SK-N-SH treated with all-trans-retinoic acid at 6 μM for 48 hours (cell line): ENCODE results near the gene HTR6.

ENCODE experiments used
- ATAC-seq: fragments of 200-7000 bp; cut with Tn5 transposase; 3 replicates; pipeline ENCODE4 v1.9.1; 2020; ENCODE audit warnings: mild to moderate bottlenecking, moderate library complexity
- ARNTL ChIP-seq: fragments of 450-650 bp; formaldehyde crosslinking; IDR thresholded peaks from 2 replicates; pipeline ENCODE4 v1.5.0; 2020; ENCODE audit warnings: low read depth, mild to moderate bottlenecking, moderate library complexity, borderline replicate concordance
- CSDC2 ChIP-seq: fragments of 250-450 bp; sonication (Bioruptor Pico); IDR thresholded peaks from 2 replicates; pipeline ENCODE4 v1.5.0; 2020; ENCODE audit warnings: mild to moderate bottlenecking, moderate library complexity
- ESRRG ChIP-seq: fragments of 250-450 bp; sonication (Bioruptor Pico); IDR thresholded peaks from 2 replicates; pipeline ENCODE4 v1.6.1; 2021; ENCODE audit warnings: mild to moderate bottlenecking
- GLIS3 ChIP-seq: fragments of 250-450 bp; sonication (Bioruptor Pico); IDR thresholded peaks from 2 replicates; pipeline ENCODE4 v1.5.0; 2020; ENCODE audit warnings: mild to moderate bottlenecking, moderate library complexity
- ISL1 ChIP-seq: fragments of 250-450 bp; sonication (Bioruptor Pico); IDR thresholded peaks from 2 replicates; pipeline ENCODE4 v2.1.2; 2022; ENCODE audit warnings: mild to moderate bottlenecking, moderate library complexity
- OSR1 ChIP-seq: fragments of 250-450 bp; sonication (Bioruptor Pico); IDR thresholded peaks from 2 replicates; pipeline ENCODE4 v1.8.0; 2022; ENCODE audit warnings: moderate library complexity, mild to moderate bottlenecking, inconsistent platforms
- PATZ1 ChIP-seq: fragments of 250-450 bp; sonication (Bioruptor Pico); IDR thresholded peaks from 2 replicates; pipeline ENCODE4 v1.8.0; 2020; ENCODE audit warnings: mild to moderate bottlenecking, moderate library complexity, borderline replicate concordance
- POU6F1 ChIP-seq: fragments of 250-450 bp; sonication (Bioruptor Pico); IDR thresholded peaks from 2 replicates; pipeline ENCODE4 v1.8.0; 2021; ENCODE audit warnings: low read depth, mild to moderate bottlenecking, moderate library complexity, borderline replicate concordance
- PPARA ChIP-seq: fragments of 250-450 bp; sonication (Bioruptor Pico); IDR thresholded peaks from 2 replicates; pipeline ENCODE4 v1.5.0; 2020; ENCODE audit warnings: mild to moderate bottlenecking, borderline replicate concordance
- RARB ChIP-seq: fragments of 250-450 bp; sonication (Bioruptor Pico); IDR thresholded peaks from 2 replicates; pipeline ENCODE4 v1.8.0; 2021; ENCODE audit warnings: mild to moderate bottlenecking, moderate library complexity
- SNAI2 ChIP-seq: fragments of 250-450 bp; sonication (Bioruptor Pico); IDR thresholded peaks from 2 replicates; pipeline ENCODE4 v1.5.0; 2020; ENCODE audit warnings: mild to moderate bottlenecking, moderate library complexity
- TCF4 ChIP-seq: fragments of 250-450 bp; sonication (Bioruptor Pico); IDR thresholded peaks from 2 replicates; pipeline ENCODE4 v1.8.0; 2021; ENCODE audit warnings: mild to moderate bottlenecking, moderate library complexity, borderline replicate concordance
- TOX ChIP-seq: fragments of 250-450 bp; sonication (Bioruptor Pico); IDR thresholded peaks from 2 replicates; pipeline ENCODE4 v1.8.0; 2021; ENCODE audit warnings: mild to moderate bottlenecking, moderate library complexity, borderline replicate concordance
- TSHZ2 ChIP-seq: fragments of 250-450 bp; sonication (Bioruptor Pico); IDR thresholded peaks from 2 replicates; pipeline ENCODE4 v1.5.0; 2020; ENCODE audit warnings: mild to moderate bottlenecking, moderate library complexity
- ZC3H10 ChIP-seq: fragments of 250-450 bp; sonication (Bioruptor Pico); IDR thresholded peaks from 2 replicates; pipeline ENCODE4 v1.5.1; 2021; ENCODE audit warnings: mild to moderate bottlenecking, moderate library complexity
- ZFP3 ChIP-seq: fragments of 250-450 bp; sonication (Bioruptor Pico); IDR thresholded peaks from 2 replicates; pipeline ENCODE4 v1.5.0; 2020; ENCODE audit warnings: mild to moderate bottlenecking, moderate library complexity
- ZFP30 ChIP-seq: fragments of 450-650 bp; formaldehyde crosslinking; IDR thresholded peaks from 2 replicates; pipeline ENCODE4 v1.5.0; 2022; ENCODE audit warnings: mild to moderate bottlenecking, moderate library complexity
- ZNF565 ChIP-seq: fragments of 450-650 bp; formaldehyde crosslinking; conservative IDR thresholded peaks from 2 replicates; pipeline ENCODE4 v1.5.0; 2020; ENCODE audit warnings: low read depth, mild to moderate bottlenecking, moderate library complexity
- ZNF70 ChIP-seq: fragments of 450-650 bp; formaldehyde crosslinking; IDR thresholded peaks from 2 replicates; pipeline ENCODE4 v1.5.0; 2020; ENCODE audit warnings: mild to moderate bottlenecking, moderate library complexity
- ZNF8 ChIP-seq: fragments of 450-650 bp; formaldehyde crosslinking; IDR thresholded peaks from 2 replicates; pipeline ENCODE4 v1.5.0; 2020; ENCODE audit warnings: mild to moderate bottlenecking, moderate library complexity
- TF ChIP-seq, protein P1 (sequence below): fragments of 250-450 bp; sonication (Bioruptor Pico); IDR thresholded peaks from 2 replicates; pipeline ENCODE4 v1.5.1; 2020; ENCODE audit warnings: low read depth, mild to moderate bottlenecking, moderate library complexity
- TF ChIP-seq, protein P2 (sequence below): fragments of 250-450 bp; sonication (Bioruptor Pico); IDR thresholded peaks from 2 replicates; pipeline ENCODE4 v1.5.1; 2021; ENCODE audit warnings: mild to moderate bottlenecking, moderate library complexity

HTR6 gene

DNA sequence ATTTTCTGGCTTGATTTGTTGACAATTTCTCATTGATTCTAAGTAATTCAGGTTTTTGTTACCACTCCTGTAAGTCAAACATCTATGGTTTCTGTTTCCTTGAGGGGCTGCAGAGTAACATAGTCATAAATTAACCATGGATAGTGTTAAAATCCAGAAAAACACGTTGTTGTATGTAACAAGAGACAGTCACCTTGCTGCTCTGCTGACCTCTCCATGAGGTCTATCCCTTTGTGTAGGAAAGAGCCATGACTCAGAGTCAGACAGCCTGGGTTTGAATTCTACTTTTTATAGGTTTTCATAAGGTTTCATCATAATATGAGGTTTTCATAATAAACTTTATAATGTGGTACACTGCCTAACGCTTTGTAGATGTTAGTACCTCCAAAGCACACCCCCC lies 48.2 kb upstream of the HTR6 start:
- TF ChIP-seq POU6F1 (CRISPR knock-in tag): no peak
- no peak for TF ChIP-seq PATZ1 (CRISPR knock-in tag)
- TF ChIP-seq ISL1 (CRISPR knock-in tag): no peak
- no peak for TF ChIP-seq TOX (CRISPR knock-in tag)
- no peak for TF ChIP-seq ESRRG
- no peak for TF ChIP-seq GLIS3 (CRISPR knock-in tag)
- no peak for TF ChIP-seq OSR1 (CRISPR knock-in tag)
- no peak for TF ChIP-seq CSDC2 (CRISPR knock-in tag)
- TF ChIP-seq ARNTL: no peak
- no peak for TF ChIP-seq ZFP3 (CRISPR knock-in tag)
- TF ChIP-seq ZNF565 (CRISPR knock-in tag): no peak
- no peak for TF ChIP-seq ZNF70 (CRISPR knock-in tag)
- no peak for TF ChIP-seq PPARA (CRISPR knock-in tag)
- TF ChIP-seq, protein P1, sequence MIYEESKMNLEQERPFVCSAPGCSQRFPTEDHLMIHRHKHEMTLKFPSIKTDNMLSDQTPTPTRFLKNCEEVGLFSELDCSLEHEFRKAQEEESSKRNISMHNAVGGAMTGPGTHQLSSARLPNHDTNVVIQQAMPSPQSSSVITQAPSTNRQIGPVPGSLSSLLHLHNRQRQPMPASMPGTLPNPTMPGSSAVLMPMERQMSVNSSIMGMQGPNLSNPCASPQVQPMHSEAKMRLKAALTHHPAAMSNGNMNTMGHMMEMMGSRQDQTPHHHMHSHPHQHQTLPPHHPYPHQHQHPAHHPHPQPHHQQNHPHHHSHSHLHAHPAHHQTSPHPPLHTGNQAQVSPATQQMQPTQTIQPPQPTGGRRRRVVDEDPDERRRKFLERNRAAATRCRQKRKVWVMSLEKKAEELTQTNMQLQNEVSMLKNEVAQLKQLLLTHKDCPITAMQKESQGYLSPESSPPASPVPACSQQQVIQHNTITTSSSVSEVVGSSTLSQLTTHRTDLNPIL: no peak
- TF ChIP-seq RARB (CRISPR knock-in tag): no peak
- no peak for TF ChIP-seq TCF4 (CRISPR knock-in tag)
- TF ChIP-seq ZNF8 (CRISPR knock-in tag): no peak
- no peak for ATAC-seq

GRCh38 chr1:19617376-19617775 lies 47.3 kb upstream of the HTR6 start:
- TF ChIP-seq ZFP3 (CRISPR knock-in tag): no peak
- TF ChIP-seq, protein P2, sequence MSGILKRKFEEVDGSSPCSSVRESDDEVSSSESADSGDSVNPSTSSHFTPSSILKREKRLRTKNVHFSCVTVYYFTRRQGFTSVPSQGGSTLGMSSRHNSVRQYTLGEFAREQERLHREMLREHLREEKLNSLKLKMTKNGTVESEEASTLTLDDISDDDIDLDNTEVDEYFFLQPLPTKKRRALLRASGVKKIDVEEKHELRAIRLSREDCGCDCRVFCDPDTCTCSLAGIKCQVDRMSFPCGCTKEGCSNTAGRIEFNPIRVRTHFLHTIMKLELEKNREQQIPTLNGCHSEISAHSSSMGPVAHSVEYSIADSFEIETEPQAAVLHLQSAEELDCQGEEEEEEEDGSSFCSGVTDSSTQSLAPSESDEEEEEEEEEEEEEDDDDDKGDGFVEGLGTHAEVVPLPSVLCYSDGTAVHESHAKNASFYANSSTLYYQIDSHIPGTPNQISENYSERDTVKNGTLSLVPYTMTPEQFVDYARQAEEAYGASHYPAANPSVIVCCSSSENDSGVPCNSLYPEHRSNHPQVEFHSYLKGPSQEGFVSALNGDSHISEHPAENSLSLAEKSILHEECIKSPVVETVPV (CRISPR knock-in tag): no peak
- TF ChIP-seq RARB (CRISPR knock-in tag): no peak
- no peak for TF ChIP-seq POU6F1 (CRISPR knock-in tag)
- TF ChIP-seq SNAI2: no peak
- TF ChIP-seq ZNF565 (CRISPR knock-in tag): no peak
- TF ChIP-seq ZC3H10 (CRISPR knock-in tag): no peak
- no peak for TF ChIP-seq TCF4 (CRISPR knock-in tag)
- no peak for TF ChIP-seq TSHZ2 (CRISPR knock-in tag)
- TF ChIP-seq ISL1 (CRISPR knock-in tag): no peak
- TF ChIP-seq ZNF70 (CRISPR knock-in tag): no peak
- no peak for TF ChIP-seq ESRRG
- TF ChIP-seq ZNF8 (CRISPR knock-in tag): no peak
- no peak for TF ChIP-seq PATZ1 (CRISPR knock-in tag)
- TF ChIP-seq ZFP30 (CRISPR knock-in tag): no peak
- TF ChIP-seq, all 23 proteins: peak for 0
- ATAC-seq: no peak
